Loucy (cell line): ENCODE results near the gene FTSJ3.

Experiments
- CTCF ChIP-seq: fragments of 200-600 bp; sonication (generic); conservative IDR thresholded peaks from 2 replicates; pipeline ENCODE4 v1.5.1; 2014; ENCODE audit warnings: mild to moderate bottlenecking, antibody characterized with exemption, low read length
- EZH2phosphoT487 ChIP-seq: fragments of 200-600 bp; IDR thresholded peaks from 2 replicates; pipeline ENCODE4 v1.6.1; 2018; ENCODE audit warnings: antibody characterized with exemption, mild to moderate bottlenecking, moderate library complexity, borderline replicate concordance

- no peak for TF ChIP-seq CTCF
- TF ChIP-seq EZH2phosphoT487 = no peak
Measured at GRCh38 chr17:63785556-63785955, 41.9 kb downstream of the FTSJ3 start.
